Dendritic cell treated with granulocyte-macrophage colony-stimulating factor and Interleukin-4, amounts not matched to agents 40 ng/mL and 50 ng/mL, for 4 days (primary cell): Measurements from ENCODE around the gene UGT3A1.

ENCODE experiments used
- H3K27ac Mint-ChIP-seq: one replicate; pipeline ENCODE4 v1.8.0; 2022; ENCODE audit warnings: mild to moderate bottlenecking, mixed read lengths
- H3K27me3 Mint-ChIP-seq: one replicate; pipeline ENCODE4 v1.8.0; 2022; ENCODE audit warnings: mild to moderate bottlenecking, mixed read lengths
- H3K36me3 Mint-ChIP-seq: one replicate; pipeline ENCODE4 v1.8.0; 2022; ENCODE audit warnings: low read depth, mixed read lengths
- H3K4me1 Mint-ChIP-seq: one replicate; pipeline ENCODE4 v1.8.0; 2022; ENCODE audit warnings: low read depth, mixed read lengths
- H3K4me3 Mint-ChIP-seq: one replicate; pipeline ENCODE4 v1.8.0; 2022; ENCODE audit warnings: mild to moderate bottlenecking, moderate library complexity, mixed read lengths
- H3K9me3 Mint-ChIP-seq: one replicate; pipeline ENCODE4 v1.8.0; 2022; ENCODE audit warnings: mixed read lengths
- intact Hi-C: fragments of 100-400 bp; cut with micrococcal nuclease; formaldehyde crosslinking; loops from one replicate; pipeline ENCODE4 v1.15.0; 2022

Gene UGT3A1

GRCh38 chr5:35920890-35921289, 70.3 kb downstream of the UGT3A1 start:
- no peak overlapping the region for H3K4me3 Mint-ChIP-seq
- H3K27ac Mint-ChIP-seq, result no peak overlapping the region
- H3K4me1 Mint-ChIP-seq, result peaks cover 18% of the 10 kb centered on the region
- H3K36me3 Mint-ChIP-seq, result no peaks in the 10 kb centered on the region
- intact Hi-C loops, result loop anchor here (10.0 kb wide), 1 partner anchor 696 kb away; no protein-coding TSS in a partner anchor
- H3K27me3 Mint-ChIP-seq, result peaks cover 25% of the 10 kb centered on the region
- peaks cover 9% of the 10 kb centered on the region for H3K9me3 Mint-ChIP-seq

GRCh38 chr5:35919191-35919590, 72.0 kb downstream of the UGT3A1 start:
- Mint-ChIP-seq H3K27ac (no peak overlapping the region), H3K27me3 (peaks cover 8% of the 10 kb centered on the region), H3K9me3 (peaks cover 16% of the 10 kb centered on the region), H3K36me3 (no peaks in the 10 kb centered on the region), H3K4me1 (peaks cover 6% of the 10 kb centered on the region), H3K4me3 (no peak overlapping the region)
- intact Hi-C loops, result no loop called here

- intact Hi-C loops, result no loop called here
- Mint-ChIP-seq H3K27ac (no peak overlapping the region), H3K4me1 (peaks cover 8% of the 10 kb centered on the region), H3K27me3 (no peaks in the 10 kb centered on the region), H3K4me3 (no peak overlapping the region), H3K9me3 (peaks cover 13% of the 10 kb centered on the region), H3K36me3 (no peaks in the 10 kb centered on the region)
These were observed 82.4 kb downstream of the UGT3A1 start for GRCh38 chr5:35908814-35909213.

- intact Hi-C loops, result no loop called here
- H3K27ac Mint-ChIP-seq, result no peak overlapping the region
These were observed 83.0 kb downstream of the UGT3A1 start for GRCh38 chr5:35908228-35908627.

DNA sequence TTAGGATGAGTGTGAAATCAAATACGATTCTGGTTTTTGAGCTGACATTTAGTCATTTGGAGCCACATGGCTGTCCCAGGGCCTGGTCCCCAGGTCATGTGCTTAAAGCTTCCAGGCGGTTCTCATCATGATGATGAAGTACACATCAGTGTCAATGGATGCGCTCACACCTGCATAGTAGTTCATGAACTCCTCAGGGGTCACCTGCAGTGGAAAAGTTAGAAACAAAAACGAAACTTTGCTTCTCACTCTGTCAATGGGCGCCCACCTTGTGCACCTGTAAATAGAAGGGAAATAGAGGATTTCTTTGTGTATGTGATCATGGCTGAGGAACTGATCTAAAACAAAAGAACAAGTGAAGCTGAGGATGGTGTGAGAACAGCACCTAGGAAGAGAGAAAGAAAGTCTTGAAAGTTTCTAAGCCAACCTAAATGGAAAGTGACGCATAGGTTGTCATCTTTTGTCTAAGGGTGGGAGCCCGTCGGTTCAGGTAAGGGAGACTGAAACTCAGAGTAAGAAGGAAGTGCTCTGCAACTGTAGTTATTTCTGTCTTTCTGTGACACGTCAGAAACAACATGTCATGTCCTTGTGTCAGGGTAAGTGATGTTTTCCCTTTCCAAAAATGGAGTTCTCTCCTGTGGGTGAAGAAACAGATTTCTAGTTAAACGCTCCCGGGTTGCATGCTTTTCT, 86.6 kb downstream of the UGT3A1 start:
- no peaks in the 10 kb centered on the region for H3K9me3 Mint-ChIP-seq
- H3K4me3 Mint-ChIP-seq, result no peak overlapping the region
- peaks cover 8% of the 10 kb centered on the region for H3K4me1 Mint-ChIP-seq
- no peaks in the 10 kb centered on the region for H3K27me3 Mint-ChIP-seq
- H3K36me3 Mint-ChIP-seq, result no peaks in the 10 kb centered on the region
- H3K27ac Mint-ChIP-seq, result no peak overlapping the region
- intact Hi-C loops, result no loop called here

More at GRCh38 chr5:35908228-35908627, 83.0 kb downstream of the UGT3A1 start:
- peaks cover 13% of the 10 kb centered on the region for H3K9me3 Mint-ChIP-seq
- H3K36me3 Mint-ChIP-seq, result no peaks in the 10 kb centered on the region
- H3K27me3 Mint-ChIP-seq, result no peaks in the 10 kb centered on the region
- H3K4me1 Mint-ChIP-seq, result peaks cover 8% of the 10 kb centered on the region
- no peak overlapping the region for H3K4me3 Mint-ChIP-seq

GRCh38 chr5:35903631-35904203, 87.5 kb downstream of the UGT3A1 start:
- Mint-ChIP-seq H3K27me3 (no peaks in the 10 kb centered on the region), H3K27ac (no peak overlapping the region), H3K4me3 (no peak overlapping the region), H3K4me1 (peaks cover 7% of the 10 kb centered on the region), H3K9me3 (no peaks in the 10 kb centered on the region), H3K36me3 (no peaks in the 10 kb centered on the region)
- intact Hi-C loops, result no loop called here

- Mint-ChIP-seq H3K4me1 (no peaks in the 10 kb centered on the region), H3K4me3 (no peak overlapping the region), H3K36me3 (no peaks in the 10 kb centered on the region), H3K27me3 (no peaks in the 10 kb centered on the region), H3K27ac (no peak overlapping the region), H3K9me3 (no peaks in the 10 kb centered on the region)
- intact Hi-C loops, result no loop called here
These were observed 89.0 kb downstream of the UGT3A1 start for GRCh38 chr5:35902046-35902672.
